Trophoblast cell (in vitro differentiated cells and primary cell): Measurements from ENCODE around the gene ITGA2B.
"Not testable (repeated sequence)": the region's sequence is repeated elsewhere in the genome, so short reads cannot be mapped to it uniquely, and the experiment has no call there.

Source experiments
- DNase-seq, 2 donors: peaks; one replicate each; pipeline ENCODE4 v3.0.0-alpha.2; 2016
- H2AFZ ChIP-seq: 2 replicates; pipeline ENCODE4 v1.6.1; 2013; ENCODE audit warnings: low read length, moderate library complexity, mild to moderate bottlenecking; ENCODE audit not compliant: insufficient read depth, poor library complexity
- H2AK5ac ChIP-seq: 2 replicates; pipeline ENCODE4 v1.6.1; 2013; ENCODE audit warnings: mild to moderate bottlenecking, low read length
- H2BK120ac ChIP-seq: 2 replicates; pipeline ENCODE4 v1.6.1; 2013; ENCODE audit warnings: low read length, mild to moderate bottlenecking, moderate library complexity; ENCODE audit not compliant: insufficient read depth, poor library complexity
- H2BK12ac ChIP-seq: 2 replicates; pipeline ENCODE4 v1.6.1; 2013; ENCODE audit warnings: mild to moderate bottlenecking, low read length, moderate library complexity
- H2BK5ac ChIP-seq: 2 replicates; pipeline ENCODE4 v1.6.1; 2013; ENCODE audit warnings: low read length, low read depth, moderate library complexity, mild to moderate bottlenecking; ENCODE audit not compliant: poor library complexity
- H3K14ac ChIP-seq: 2 replicates; pipeline ENCODE4 v1.6.1; 2013; ENCODE audit warnings: mild to moderate bottlenecking, low read length
- H3K18ac ChIP-seq: 2 replicates; pipeline ENCODE4 v1.6.1; 2013; ENCODE audit warnings: mild to moderate bottlenecking, low read length
- H3K23ac ChIP-seq: 2 replicates; pipeline ENCODE4 v1.6.1; 2013; ENCODE audit warnings: low read length
- H3K27ac ChIP-seq: 2 replicates; pipeline ENCODE4 v1.5.1; 2013; ENCODE audit warnings: low read depth, mild to moderate bottlenecking, inconsistent platforms, low read length, moderate library complexity
- H3K27me3 ChIP-seq: 2 replicates; pipeline ENCODE4 v1.6.1; 2013; ENCODE audit warnings: inconsistent platforms, mild to moderate bottlenecking, low read length, moderate library complexity; ENCODE audit not compliant: insufficient read depth
- H3K36me3 ChIP-seq, 2 experiments: 1 replicate in 1 of 2; 2 replicates in 1 of 2; pipeline ENCODE4 v1.6.1; 2013; ENCODE audit warnings: low read length in 2 of 2, mild to moderate bottlenecking in 2 of 2, moderate library complexity in 1 of 2; ENCODE audit not compliant: insufficient read depth in 2 of 2, control insufficient read depth in 1 of 2
- H3K4ac ChIP-seq: 2 replicates; pipeline ENCODE4 v1.6.1; 2013; ENCODE audit warnings: low read depth, mild to moderate bottlenecking, low read length, moderate library complexity
- H3K4me1 ChIP-seq, 2 experiments: 1 replicate in 1 of 2; 2 replicates in 1 of 2; pipeline ENCODE4 v1.6.1; 2013; ENCODE audit warnings: low read length in 2 of 2, mild to moderate bottlenecking in 2 of 2, moderate library complexity in 1 of 2; ENCODE audit not compliant: insufficient read depth in 2 of 2, control insufficient read depth in 1 of 2
- H3K4me2 ChIP-seq: 2 replicates; pipeline ENCODE4 v1.6.1; 2013; ENCODE audit warnings: inconsistent platforms, mild to moderate bottlenecking, low read length, moderate library complexity
- H3K4me3 ChIP-seq: 2 replicates; pipeline ENCODE4 v1.5.1; 2013; ENCODE audit warnings: mild to moderate bottlenecking, low read depth, low read length, inconsistent platforms
- H3K79me1 ChIP-seq: one replicate; pipeline ENCODE4 v1.6.1; 2013; ENCODE audit warnings: low read length
- H3K79me2 ChIP-seq: 2 replicates; pipeline ENCODE4 v1.6.1; 2013; ENCODE audit warnings: low read length, mild to moderate bottlenecking; ENCODE audit not compliant: control insufficient read depth, insufficient read depth, poor library complexity
- H3K9ac ChIP-seq: 2 replicates; pipeline ENCODE4 v1.6.1; 2013; ENCODE audit warnings: mild to moderate bottlenecking, low read length
- H3K9me3 ChIP-seq: 2 replicates; pipeline ENCODE4 v1.6.1; 2013; ENCODE audit warnings: low read depth, mild to moderate bottlenecking, control low read depth, inconsistent platforms, low read length; ENCODE audit not compliant: insufficient read depth
- H4K12ac ChIP-seq: 2 replicates; pipeline ENCODE4 v1.6.1; 2013; ENCODE audit warnings: low read depth, mild to moderate bottlenecking, low read length, moderate library complexity
- H4K8ac ChIP-seq: 2 replicates; pipeline ENCODE4 v1.6.1; 2013; ENCODE audit warnings: low read depth, mild to moderate bottlenecking, low read length, moderate library complexity
- H4K91ac ChIP-seq: one replicate; pipeline ENCODE4 v1.6.1; 2013; ENCODE audit warnings: low read depth, mild to moderate bottlenecking, low read length, moderate library complexity
- WGBS: extraction: QIAGEN DNeasy Blood & Tissue Kit; methylation state at CpG from one replicate; pipeline ENCODE4 v1.1.7; 2013; ENCODE audit warnings: missing lambda C conversion rate; ENCODE audit not compliant: insufficient read length, insufficient coverage; ENCODE audit errors: extremely low coverage; 5-methylcytosine and 5-hydroxymethylcytosine counted together

ITGA2B gene

GRCh38 chr17:44365051-44365450 lies 24.4 kb downstream of the ITGA2B start:
- not testable (repeated sequence) for H4K12ac ChIP-seq, H3K4me2 ChIP-seq, H3K27ac ChIP-seq, H3K4ac ChIP-seq, H3K36me3 ChIP-seq, H3K14ac ChIP-seq, H3K9ac ChIP-seq, H3K9me3 ChIP-seq, H3K79me2 ChIP-seq, H4K91ac ChIP-seq, H3K23ac ChIP-seq, H2AFZ ChIP-seq, H2BK120ac ChIP-seq, H2AK5ac ChIP-seq, H2BK12ac ChIP-seq, H2BK5ac ChIP-seq, H3K27me3 ChIP-seq, H4K8ac ChIP-seq, H3K79me1 ChIP-seq, H3K18ac ChIP-seq, DNase-seq, H3K4me3 ChIP-seq
- no CpG with 5 or more reads among the region's 5 CpGs for WGBS
- H3K4me1 ChIP-seq: peaks cover 2 to 11% of the 10 kb centered on the region in 2 experiments

GRCh38 chr17:44363613-44364159 lies 25.8 kb downstream of the ITGA2B start, which contains the start of gene FAM171A2:
TSS of gene FAM171A2 (minus strand) at chr17:44363853. CDS start at chr17:44363714, 139 bp downstream.
- DNase-seq: peak; percentile 43 to 80
- peaks cover 2 to 11% of the 10 kb centered on the region in 2 experiments for H3K4me1 ChIP-seq
- peak within 1 kb of the TSS; percentile 81 for H3K14ac ChIP-seq
- no peaks in the 10 kb centered on the region for H3K9me3 ChIP-seq
- peaks cover 6% of the 10 kb centered on the region for H3K79me1 ChIP-seq
- H4K12ac ChIP-seq: peak within 1 kb of the TSS; percentile 64
- peak within 1 kb of the TSS; percentile 80 for H3K4me3 ChIP-seq
- H2BK120ac ChIP-seq: peak within 1 kb of the TSS; percentile 30
- H2BK5ac ChIP-seq: no peak within 1 kb of the TSS
- peak within 1 kb of the TSS; percentile 95 for H3K4me2 ChIP-seq
- H4K91ac ChIP-seq: peak within 1 kb of the TSS; percentile 86
- no peak within 1 kb of the TSS for H3K23ac ChIP-seq
- H3K18ac ChIP-seq: peak within 1 kb of the TSS; percentile 88
- peak within 1 kb of the TSS; percentile 92 for H3K9ac ChIP-seq
- no peak within 1 kb of the TSS for H2BK12ac ChIP-seq
- H3K27me3 ChIP-seq: no peaks in the 10 kb centered on the region
- H3K36me3 ChIP-seq: no peaks in the 10 kb centered on the region
- peaks cover 6% of the 10 kb centered on the region for H3K79me2 ChIP-seq
- WGBS: no CpG with 5 or more reads among the region's 63 CpGs
- peak within 1 kb of the TSS; percentile 83 for H2AFZ ChIP-seq
- H3K27ac ChIP-seq: no peak within 1 kb of the TSS
- peak within 1 kb of the TSS; percentile 75 for H4K8ac ChIP-seq
- no peak within 1 kb of the TSS for H2AK5ac ChIP-seq
- H3K4ac ChIP-seq: peak within 1 kb of the TSS; percentile 69

- H3K4me3 ChIP-seq: peak overlapping the region; percentile 80
- no peaks in the 10 kb centered on the region for H3K27me3 ChIP-seq
- H2BK120ac ChIP-seq: peak overlapping the region; percentile 30
- H2BK5ac ChIP-seq: no peak overlapping the region
- H2AK5ac ChIP-seq: no peak overlapping the region
- peaks cover 6% of the 10 kb centered on the region for H3K79me1 ChIP-seq
- H3K4me1 ChIP-seq: peaks cover 2 to 11% of the 10 kb centered on the region in 2 experiments
- H3K4me2 ChIP-seq: peak overlapping the region; percentile 95
- H3K18ac ChIP-seq: peak overlapping the region; percentile 88
- peak overlapping the region; percentile 69 for H3K4ac ChIP-seq
- peaks cover 6% of the 10 kb centered on the region for H3K79me2 ChIP-seq
- no peak overlapping the region for H3K27ac ChIP-seq
- no peak overlapping the region for H2BK12ac ChIP-seq
- peak overlapping the region; percentile 64 for H4K12ac ChIP-seq
- no peak overlapping the region for H3K23ac ChIP-seq
- no peaks in the 10 kb centered on the region for H3K36me3 ChIP-seq
- no CpG with 5 or more reads among the region's 45 CpGs for WGBS
- peak overlapping the region; percentile 81 for H3K14ac ChIP-seq
- H2AFZ ChIP-seq: peak overlapping the region; percentile 83
- H3K9me3 ChIP-seq: no peaks in the 10 kb centered on the region
- H4K8ac ChIP-seq: peak overlapping the region; percentile 75
- peak in 1 of 2 donors; percentile 40 for DNase-seq
- H4K91ac ChIP-seq: peak overlapping the region; percentile 86
- peak overlapping the region; percentile 92 for H3K9ac ChIP-seq
Measured at GRCh38 chr17:44362949-44363612, 26.4 kb downstream of the ITGA2B start.

- Histone ChIP-seq H2BK120ac (no peak overlapping the region), H3K4me3 (peak overlapping the region; percentile 80), H3K27ac (no peak overlapping the region), H3K18ac (peak overlapping the region; percentile 58), H4K8ac (no peak overlapping the region), H3K4ac (no peak overlapping the region), H2BK12ac (no peak overlapping the region), H3K14ac (no peak overlapping the region), H3K23ac (no peak overlapping the region), H4K12ac (no peak overlapping the region), H3K4me1 (peaks cover 2 to 11% of the 10 kb centered on the region in 2 experiments), H3K79me1 (peaks cover 6% of the 10 kb centered on the region), H2AFZ (no peak overlapping the region), H4K91ac (no peak overlapping the region), H3K27me3 (no peaks in the 10 kb centered on the region), H2BK5ac (no peak overlapping the region), H3K36me3 (no peaks in the 10 kb centered on the region), H3K79me2 (peaks cover 6% of the 10 kb centered on the region), H3K4me2 (peak overlapping the region; percentile 95), H3K9me3 (no peaks in the 10 kb centered on the region), H2AK5ac (no peak overlapping the region), H3K9ac (no peak overlapping the region)
- DNase-seq: no peak
- WGBS: no CpG with 5 or more reads among the region's 11 CpGs
Measured at GRCh38 chr17:44362459-44362948, 26.9 kb downstream of the ITGA2B start.
